Stimulated activated CD4-positive, alpha-beta T cell treated with anti-CD3 and anti-CD28 coated beads, Interleukin-4, amount 100 ng/mL, for 24 hours (primary cell): ENCODE data around the gene MTCL1.

Experiments used
- DNase-seq: peaks from one replicate; pipeline ENCODE4 v3.0.0-alpha.2; 2020

MTCL1 gene

GRCh38 chr18:8776013-8776943, 70.9 kb downstream of the MTCL1 start:
- no peak for DNase-seq

- DNase-seq: no peak
Observed at GRCh38 chr18:8777846-8778245, 72.5 kb downstream of the MTCL1 start.

GRCh38 chr18:8778386-8778785, 73.0 kb downstream of the MTCL1 start:
- no peak for DNase-seq

- no peak for DNase-seq
Observed at GRCh38 chr18:8778824-8779223, 73.5 kb downstream of the MTCL1 start.

- DNase-seq: no peak
Observed at GRCh38 chr18:8779251-8779650, 73.9 kb downstream of the MTCL1 start.

GRCh38 chr18:8780227-8780626, 74.9 kb downstream of the MTCL1 start:
- no peak for DNase-seq

GRCh38 chr18:8781671-8782070, 76.3 kb downstream of the MTCL1 start:
- no peak for DNase-seq

GRCh38 chr18:8783335-8783993, 78.1 kb downstream of the MTCL1 start:
- DNase-seq: no peak

- DNase-seq: no peak
Observed at GRCh38 chr18:8783994-8784530, 78.7 kb downstream of the MTCL1 start.

- no peak for DNase-seq
Observed at GRCh38 chr18:8785261-8785660, 79.9 kb downstream of the MTCL1 start.

GRCh38 chr18:8785855-8786482, 80.6 kb downstream of the MTCL1 start:
- DNase-seq: no peak

GRCh38 chr18:8786483-8787370, 81.4 kb downstream of the MTCL1 start:
- DNase-seq: no peak

- no peak for DNase-seq
Observed at GRCh38 chr18:8787371-8787670, 82.0 kb downstream of the MTCL1 start.

- DNase-seq: no peak
Observed at GRCh38 chr18:8787794-8788193, 82.4 kb downstream of the MTCL1 start.

- DNase-seq: no peak
Observed at GRCh38 chr18:8788503-8789429, 83.4 kb downstream of the MTCL1 start.

- no peak for DNase-seq
Observed at GRCh38 chr18:8791171-8791651, 85.9 kb downstream of the MTCL1 start.

GRCh38 chr18:8792688-8793316, 87.4 kb downstream of the MTCL1 start:
- no peak for DNase-seq

GRCh38 chr18:8793445-8794155, 88.2 kb downstream of the MTCL1 start:
- DNase-seq: no peak

GRCh38 chr18:8794156-8794933, 89.0 kb downstream of the MTCL1 start:
- DNase-seq: no peak
